H1 (cell line): Measurements from ENCODE around the gene METTL8. TPM values are rescaled to one million over a fixed set of nuclear protein-coding genes. Genes with fewer than 3 reads are reported as not detected.
A peak's percentile ranks its signal among the peaks of the same experiment; 100 is the strongest.

ENCODE experiments used
- BACH1 ChIP-seq: IDR thresholded peaks from 2 replicates; pipeline ENCODE4 v1.6.1; 2012; ENCODE audit warnings: low read length, improper control_type of control experiment
- BCL11A ChIP-seq, 2 experiments: IDR thresholded peaks; one replicate each; pipeline ENCODE4 v1.6.1; 2011; ENCODE audit warnings: low read depth in 2 of 2, low read length in 2 of 2, mild to moderate bottlenecking in 2 of 2
- CBX8 ChIP-seq: fragments of 300-800, 300-1000 bp; sonication (generic); IDR thresholded peaks from 2 replicates; pipeline ENCODE4 v1.7.1; 2016; ENCODE audit warnings: low read depth, low read length, borderline replicate concordance
- CEBPB ChIP-seq: IDR thresholded peaks from 2 replicates; pipeline ENCODE4 v1.6.1; 2012; ENCODE audit warnings: low read depth, low read length
- HDAC2 ChIP-seq, 2 experiments: fragments of 300-600 bp in 1 of 2; sonication (generic) in 1 of 2; IDR thresholded peaks; 2 replicates each; pipeline ENCODE4 v1.6.1; 2011 to 2012; ENCODE audit warnings: low read depth in 2 of 2, low read length in 2 of 2, mild to moderate bottlenecking in 2 of 2, moderate library complexity in 2 of 2, borderline replicate concordance in 1 of 2, inconsistent platforms in 1 of 2
- NANOG ChIP-seq: IDR thresholded peaks from 2 replicates; pipeline ENCODE4 v1.6.1; 2011; ENCODE audit warnings: low read length, low read depth, mild to moderate bottlenecking, inconsistent platforms; ENCODE audit not compliant: insufficient read depth, poor library complexity, severe bottlenecking
- polyA plus RNA-seq, 7 experiments: library from polyadenylated mRNA; depleted of rRNA in 3 of 7; stranded (reverse) in 5 of 7; unstranded in 2 of 7; fragments of >200 nt in 5 of 7; fragments of 200-250 nt in 2 of 7; gene quantifications; 1 replicate in 5 of 7; 2 replicates in 1 of 7; 4 replicates in 1 of 7; pipeline versions ENCODE4 v1.2.1 to v1.2.3, GENCODE V29; 2011 to 2013; ENCODE audit warnings: missing spikeins in 2 of 7, mixed read lengths in 2 of 7
- total RNA-seq: library from RNA; stranded (reverse); fragmentation: NEBNext Ultra II Directional; extraction: Animal tissue kit (Norgen Biotek cat#: 25700); gene quantifications from 2 replicates; pipeline ENCODE4 v1.2.1, GENCODE V29; 2021
- TF ChIP-seq, protein P1 (sequence below): fragments of 300-600 bp; sonication (generic); IDR thresholded peaks from 2 replicates; pipeline ENCODE4 v1.7.1; 2012; ENCODE audit warnings: low read length, moderate library complexity, mild to moderate bottlenecking, inconsistent platforms; ENCODE audit not compliant: insufficient replicate concordance
- TF ChIP-seq, protein P2 (sequence below): IDR thresholded peaks from 2 replicates; pipeline ENCODE4 v1.6.1; 2012; ENCODE audit warnings: low read length, inconsistent platforms
- TF ChIP-seq, protein P3 (sequence below): IDR thresholded peaks from 2 replicates; pipeline ENCODE4 v1.6.1; 2012; ENCODE audit warnings: inconsistent platforms

METTL8 gene
- total and polyA plus RNA-seq, 2 of the 8 experiments (the other 6 are each of a cell fraction or from before 2014, with no cell fraction given) = 17.6 to 79.7 TPM

DNA sequence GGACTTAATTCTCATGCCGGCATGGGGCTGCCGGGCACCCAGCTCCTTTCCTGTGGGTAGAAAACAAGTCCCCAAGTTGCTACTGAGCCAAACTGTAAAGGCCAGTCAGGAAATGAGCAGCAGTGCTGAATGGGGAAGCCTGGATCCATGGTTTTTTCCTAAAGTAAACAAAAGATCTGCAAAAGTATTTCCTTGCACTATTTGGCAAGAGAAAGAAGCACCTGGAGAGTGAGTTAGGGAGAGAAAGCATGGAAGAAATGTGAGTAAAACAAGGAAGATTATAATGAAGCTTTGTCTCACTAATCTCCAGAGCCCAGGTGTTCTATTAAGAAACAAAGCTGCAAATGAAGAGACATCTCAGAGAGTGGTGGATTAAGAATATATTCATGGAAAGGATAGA lies 117.6 kb downstream of the METTL8 start (continued):
- TF ChIP-seq, protein P1, sequence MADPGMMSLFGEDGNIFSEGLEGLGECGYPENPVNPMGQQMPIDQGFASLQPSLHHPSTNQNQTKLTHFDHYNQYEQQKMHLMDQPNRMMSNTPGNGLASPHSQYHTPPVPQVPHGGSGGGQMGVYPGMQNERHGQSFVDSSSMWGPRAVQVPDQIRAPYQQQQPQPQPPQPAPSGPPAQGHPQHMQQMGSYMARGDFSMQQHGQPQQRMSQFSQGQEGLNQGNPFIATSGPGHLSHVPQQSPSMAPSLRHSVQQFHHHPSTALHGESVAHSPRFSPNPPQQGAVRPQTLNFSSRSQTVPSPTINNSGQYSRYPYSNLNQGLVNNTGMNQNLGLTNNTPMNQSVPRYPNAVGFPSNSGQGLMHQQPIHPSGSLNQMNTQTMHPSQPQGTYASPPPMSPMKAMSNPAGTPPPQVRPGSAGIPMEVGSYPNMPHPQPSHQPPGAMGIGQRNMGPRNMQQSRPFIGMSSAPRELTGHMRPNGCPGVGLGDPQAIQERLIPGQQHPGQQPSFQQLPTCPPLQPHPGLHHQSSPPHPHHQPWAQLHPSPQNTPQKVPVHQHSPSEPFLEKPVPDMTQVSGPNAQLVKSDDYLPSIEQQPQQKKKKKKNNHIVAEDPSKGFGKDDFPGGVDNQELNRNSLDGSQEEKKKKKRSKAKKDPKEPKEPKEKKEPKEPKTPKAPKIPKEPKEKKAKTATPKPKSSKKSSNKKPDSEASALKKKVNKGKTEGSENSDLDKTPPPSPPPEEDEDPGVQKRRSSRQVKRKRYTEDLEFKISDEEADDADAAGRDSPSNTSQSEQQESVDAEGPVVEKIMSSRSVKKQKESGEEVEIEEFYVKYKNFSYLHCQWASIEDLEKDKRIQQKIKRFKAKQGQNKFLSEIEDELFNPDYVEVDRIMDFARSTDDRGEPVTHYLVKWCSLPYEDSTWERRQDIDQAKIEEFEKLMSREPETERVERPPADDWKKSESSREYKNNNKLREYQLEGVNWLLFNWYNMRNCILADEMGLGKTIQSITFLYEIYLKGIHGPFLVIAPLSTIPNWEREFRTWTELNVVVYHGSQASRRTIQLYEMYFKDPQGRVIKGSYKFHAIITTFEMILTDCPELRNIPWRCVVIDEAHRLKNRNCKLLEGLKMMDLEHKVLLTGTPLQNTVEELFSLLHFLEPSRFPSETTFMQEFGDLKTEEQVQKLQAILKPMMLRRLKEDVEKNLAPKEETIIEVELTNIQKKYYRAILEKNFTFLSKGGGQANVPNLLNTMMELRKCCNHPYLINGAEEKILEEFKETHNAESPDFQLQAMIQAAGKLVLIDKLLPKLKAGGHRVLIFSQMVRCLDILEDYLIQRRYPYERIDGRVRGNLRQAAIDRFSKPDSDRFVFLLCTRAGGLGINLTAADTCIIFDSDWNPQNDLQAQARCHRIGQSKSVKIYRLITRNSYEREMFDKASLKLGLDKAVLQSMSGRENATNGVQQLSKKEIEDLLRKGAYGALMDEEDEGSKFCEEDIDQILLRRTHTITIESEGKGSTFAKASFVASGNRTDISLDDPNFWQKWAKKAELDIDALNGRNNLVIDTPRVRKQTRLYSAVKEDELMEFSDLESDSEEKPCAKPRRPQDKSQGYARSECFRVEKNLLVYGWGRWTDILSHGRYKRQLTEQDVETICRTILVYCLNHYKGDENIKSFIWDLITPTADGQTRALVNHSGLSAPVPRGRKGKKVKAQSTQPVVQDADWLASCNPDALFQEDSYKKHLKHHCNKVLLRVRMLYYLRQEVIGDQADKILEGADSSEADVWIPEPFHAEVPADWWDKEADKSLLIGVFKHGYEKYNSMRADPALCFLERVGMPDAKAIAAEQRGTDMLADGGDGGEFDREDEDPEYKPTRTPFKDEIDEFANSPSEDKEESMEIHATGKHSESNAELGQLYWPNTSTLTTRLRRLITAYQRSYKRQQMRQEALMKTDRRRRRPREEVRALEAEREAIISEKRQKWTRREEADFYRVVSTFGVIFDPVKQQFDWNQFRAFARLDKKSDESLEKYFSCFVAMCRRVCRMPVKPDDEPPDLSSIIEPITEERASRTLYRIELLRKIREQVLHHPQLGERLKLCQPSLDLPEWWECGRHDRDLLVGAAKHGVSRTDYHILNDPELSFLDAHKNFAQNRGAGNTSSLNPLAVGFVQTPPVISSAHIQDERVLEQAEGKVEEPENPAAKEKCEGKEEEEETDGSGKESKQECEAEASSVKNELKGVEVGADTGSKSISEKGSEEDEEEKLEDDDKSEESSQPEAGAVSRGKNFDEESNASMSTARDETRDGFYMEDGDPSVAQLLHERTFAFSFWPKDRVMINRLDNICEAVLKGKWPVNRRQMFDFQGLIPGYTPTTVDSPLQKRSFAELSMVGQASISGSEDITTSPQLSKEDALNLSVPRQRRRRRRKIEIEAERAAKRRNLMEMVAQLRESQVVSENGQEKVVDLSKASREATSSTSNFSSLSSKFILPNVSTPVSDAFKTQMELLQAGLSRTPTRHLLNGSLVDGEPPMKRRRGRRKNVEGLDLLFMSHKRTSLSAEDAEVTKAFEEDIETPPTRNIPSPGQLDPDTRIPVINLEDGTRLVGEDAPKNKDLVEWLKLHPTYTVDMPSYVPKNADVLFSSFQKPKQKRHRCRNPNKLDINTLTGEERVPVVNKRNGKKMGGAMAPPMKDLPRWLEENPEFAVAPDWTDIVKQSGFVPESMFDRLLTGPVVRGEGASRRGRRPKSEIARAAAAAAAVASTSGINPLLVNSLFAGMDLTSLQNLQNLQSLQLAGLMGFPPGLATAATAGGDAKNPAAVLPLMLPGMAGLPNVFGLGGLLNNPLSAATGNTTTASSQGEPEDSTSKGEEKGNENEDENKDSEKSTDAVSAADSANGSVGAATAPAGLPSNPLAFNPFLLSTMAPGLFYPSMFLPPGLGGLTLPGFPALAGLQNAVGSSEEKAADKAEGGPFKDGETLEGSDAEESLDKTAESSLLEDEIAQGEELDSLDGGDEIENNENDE = peak; percentile 96
- TF ChIP-seq, protein P2, sequence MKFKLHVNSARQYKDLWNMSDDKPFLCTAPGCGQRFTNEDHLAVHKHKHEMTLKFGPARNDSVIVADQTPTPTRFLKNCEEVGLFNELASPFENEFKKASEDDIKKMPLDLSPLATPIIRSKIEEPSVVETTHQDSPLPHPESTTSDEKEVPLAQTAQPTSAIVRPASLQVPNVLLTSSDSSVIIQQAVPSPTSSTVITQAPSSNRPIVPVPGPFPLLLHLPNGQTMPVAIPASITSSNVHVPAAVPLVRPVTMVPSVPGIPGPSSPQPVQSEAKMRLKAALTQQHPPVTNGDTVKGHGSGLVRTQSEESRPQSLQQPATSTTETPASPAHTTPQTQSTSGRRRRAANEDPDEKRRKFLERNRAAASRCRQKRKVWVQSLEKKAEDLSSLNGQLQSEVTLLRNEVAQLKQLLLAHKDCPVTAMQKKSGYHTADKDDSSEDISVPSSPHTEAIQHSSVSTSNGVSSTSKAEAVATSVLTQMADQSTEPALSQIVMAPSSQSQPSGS = peak; percentile 49
- TF ChIP-seq, protein P3, sequence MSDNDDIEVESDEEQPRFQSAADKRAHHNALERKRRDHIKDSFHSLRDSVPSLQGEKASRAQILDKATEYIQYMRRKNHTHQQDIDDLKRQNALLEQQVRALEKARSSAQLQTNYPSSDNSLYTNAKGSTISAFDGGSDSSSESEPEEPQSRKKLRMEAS = peak; percentile 23; the same call in 1 of the 2 replicates
- peak; percentile 68 for TF ChIP-seq CEBPB
- no peak for TF ChIP-seq BACH1
- no peak for TF ChIP-seq CBX8
- peak in 1 of 2 experiments; percentile 73 for TF ChIP-seq BCL11A (IDR thresholded peaks at IDR 0.05; ENCODE audit: low read depth in 2 of 2, low read length in 2 of 2)
- 0 out of 4 replicates have a peak, but pooled peaks of 1 of the 2 experiments have one; percentile 72 for TF ChIP-seq HDAC2 (IDR thresholded peaks at IDR 0.05; ENCODE audit: borderline replicate concordance in 1 of 2, low read depth in 2 of 2, low read length in 2 of 2)
- peak; percentile 84 for TF ChIP-seq NANOG
